Vagina (tissue), 2 donors: Measurements from ENCODE around the gene MS4A4E.

Experiments
- POLR2A ChIP-seq, 2 donors: fragments of 450-650 bp; IDR thresholded peaks; one replicate each; pipeline ENCODE4 v1.6.1; 2017; ENCODE audit warnings: antibody characterized with exemption in 2 of 2, mild to moderate bottlenecking in 2 of 2, moderate library complexity in 2 of 2
- TF ChIP-seq, protein P1 (sequence below), 3 experiments: fragments of 450-650 bp in 2 of 3; fragments of 200-600 bp in 1 of 3; sonication (generic) in 1 of 3; IDR thresholded peaks; one replicate each; pipeline ENCODE4 v1.5.1; 2017 to 2019; ENCODE audit warnings: antibody characterized with exemption in 3 of 3, mild to moderate bottlenecking in 2 of 3, moderate library complexity in 2 of 3

DNA sequence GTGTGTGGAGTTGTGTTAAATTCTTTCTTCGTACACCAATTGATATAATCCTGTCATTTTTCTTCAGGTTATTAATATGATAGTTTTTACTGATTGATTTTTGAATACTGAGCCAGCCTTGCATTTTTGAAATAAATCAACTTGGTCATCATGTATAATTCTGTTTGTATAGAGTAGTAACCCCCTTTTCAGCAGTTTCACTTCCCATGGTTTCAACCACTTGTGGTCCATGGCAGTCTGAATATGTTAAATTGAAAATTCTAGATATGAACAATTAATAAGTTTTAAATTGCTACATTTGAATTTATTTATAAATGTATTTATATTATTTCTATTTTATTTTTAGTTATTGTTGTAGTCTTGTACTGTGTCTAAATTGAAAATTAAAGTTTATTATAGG, 92.7 kb downstream of the MS4A4E start:
- TF ChIP-seq POLR2A (IDR thresholded peaks at IDR 0.05) = no peak
- TF ChIP-seq, protein P1, sequence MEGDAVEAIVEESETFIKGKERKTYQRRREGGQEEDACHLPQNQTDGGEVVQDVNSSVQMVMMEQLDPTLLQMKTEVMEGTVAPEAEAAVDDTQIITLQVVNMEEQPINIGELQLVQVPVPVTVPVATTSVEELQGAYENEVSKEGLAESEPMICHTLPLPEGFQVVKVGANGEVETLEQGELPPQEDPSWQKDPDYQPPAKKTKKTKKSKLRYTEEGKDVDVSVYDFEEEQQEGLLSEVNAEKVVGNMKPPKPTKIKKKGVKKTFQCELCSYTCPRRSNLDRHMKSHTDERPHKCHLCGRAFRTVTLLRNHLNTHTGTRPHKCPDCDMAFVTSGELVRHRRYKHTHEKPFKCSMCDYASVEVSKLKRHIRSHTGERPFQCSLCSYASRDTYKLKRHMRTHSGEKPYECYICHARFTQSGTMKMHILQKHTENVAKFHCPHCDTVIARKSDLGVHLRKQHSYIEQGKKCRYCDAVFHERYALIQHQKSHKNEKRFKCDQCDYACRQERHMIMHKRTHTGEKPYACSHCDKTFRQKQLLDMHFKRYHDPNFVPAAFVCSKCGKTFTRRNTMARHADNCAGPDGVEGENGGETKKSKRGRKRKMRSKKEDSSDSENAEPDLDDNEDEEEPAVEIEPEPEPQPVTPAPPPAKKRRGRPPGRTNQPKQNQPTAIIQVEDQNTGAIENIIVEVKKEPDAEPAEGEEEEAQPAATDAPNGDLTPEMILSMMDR (IDR thresholded peaks at IDR 0.05) = no peak
